Naive B cell (primary cell): ENCODE data around the gene FHL3. TPM values are rescaled to one million over a fixed set of nuclear protein-coding genes. Genes with fewer than 3 reads are reported as not detected.

Experiments used
- ATAC-seq, 2 donors: fragments of 150-1000 bp; cut with Tn5 transposase; 2 replicates each; pipeline ENCODE4 v1.10.0; 2021; ENCODE audit warnings: low read depth in 2 of 2, mild to moderate bottlenecking in 2 of 2, moderate library complexity in 2 of 2
- DNase-seq: peaks from one replicate; pipeline ENCODE4 v3.0.0; 2022
- H3K27ac Mint-ChIP-seq, 6 donors: one replicate each; pipeline ENCODE4 v1.8.0; 2020 to 2022; ENCODE audit warnings: mild to moderate bottlenecking in 6 of 6, mixed read lengths in 6 of 6, moderate library complexity in 5 of 6, inconsistent platforms in 2 of 6
- H3K27me3 Mint-ChIP-seq, 3 donors: one replicate each; pipeline ENCODE4 v1.8.0; 2021 to 2022; ENCODE audit warnings: mixed read lengths in 3 of 3, mild to moderate bottlenecking in 1 of 3
- H3K36me3 Mint-ChIP-seq, 2 donors: one replicate each; pipeline ENCODE4 v1.8.0; 2020 to 2022; ENCODE audit warnings: mixed read lengths in 2 of 2, inconsistent platforms in 1 of 2, mild to moderate bottlenecking in 1 of 2
- H3K4me1 Mint-ChIP-seq, 3 donors: one replicate each; pipeline ENCODE4 v1.8.0; 2020 to 2022; ENCODE audit warnings: mixed read lengths in 3 of 3, inconsistent platforms in 1 of 3, mild to moderate bottlenecking in 1 of 3, moderate library complexity in 1 of 3
- H3K4me3 Mint-ChIP-seq, 8 donors: one replicate each; pipeline ENCODE4 v1.8.0; 2020 to 2022; ENCODE audit warnings: mild to moderate bottlenecking in 8 of 8, mixed read lengths in 8 of 8, moderate library complexity in 8 of 8, inconsistent platforms in 2 of 8
- H3K9me3 Mint-ChIP-seq, 7 donors: one replicate each; pipeline ENCODE4 v1.8.0; 2020 to 2022; ENCODE audit warnings: mixed read lengths in 7 of 7, mild to moderate bottlenecking in 5 of 7, inconsistent platforms in 2 of 7, moderate library complexity in 1 of 7
- polyA plus RNA-seq, 6 donors: library from polyadenylated mRNA; unstranded; fragments of 300-500 nt; fragmentation: Illumina TruSeq; gene quantifications; one replicate each; pipeline ENCODE4 v1.2.3, GENCODE V29; 2021; ENCODE audit warnings: low read depth in 6 of 6

FHL3 gene
- polyA plus RNA-seq, 6 donors from 2014 or later, result 0.88 to 5.1 (median 1.8) TPM

DNA sequence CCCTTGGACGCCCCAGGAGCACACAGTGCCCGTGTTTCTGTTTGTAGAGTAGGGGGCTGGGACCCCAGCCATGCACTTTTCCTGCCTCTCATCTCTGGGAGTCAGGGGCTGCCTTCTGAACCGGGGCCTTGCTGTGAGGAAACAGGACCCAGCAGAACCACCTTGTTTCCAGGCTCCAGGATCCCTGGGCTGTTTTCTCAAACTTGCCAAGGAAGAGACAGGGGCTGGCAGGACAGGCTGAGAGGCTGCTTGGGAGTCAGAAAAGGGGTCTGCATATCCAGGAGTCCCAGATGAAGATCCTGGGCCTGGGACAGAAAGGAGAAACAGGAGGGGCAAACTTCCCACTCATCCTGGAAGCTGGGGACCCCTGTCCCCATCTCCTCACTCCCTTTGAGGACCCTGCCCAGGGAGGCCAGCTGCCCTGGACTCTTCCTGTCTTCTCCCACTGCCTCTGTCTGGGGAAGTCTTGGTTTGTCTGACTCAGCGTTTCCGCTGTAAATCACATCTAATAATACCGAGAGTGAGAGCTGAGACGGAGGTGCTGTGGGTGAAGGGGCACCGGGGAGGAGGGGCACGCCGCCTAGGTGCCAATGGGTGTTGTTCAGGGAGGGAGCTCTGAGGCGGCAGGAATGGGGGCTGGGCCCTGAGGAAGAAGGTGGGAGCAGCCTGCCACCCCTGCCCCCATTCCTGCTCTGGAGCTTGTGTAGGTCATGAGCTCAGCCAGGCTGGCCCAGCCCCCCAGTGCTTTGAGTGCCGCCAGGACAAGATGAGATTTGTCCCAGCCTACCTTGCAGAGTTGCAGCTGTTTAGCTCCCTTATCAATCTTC is 24.6 kb upstream of the FHL3 start:
- no peak for ATAC-seq
- H3K9me3 Mint-ChIP-seq, result no peaks in the 10 kb centered on the region
- no peak overlapping the region for H3K4me3 Mint-ChIP-seq
- no peak for DNase-seq
- no peaks in the 10 kb centered on the region for H3K36me3 Mint-ChIP-seq
- H3K4me1 Mint-ChIP-seq, result peaks cover 10 to 17% (median 13%) of the 10 kb centered on the region in 3 donors
- peaks cover 6 to 24% (median 18%) of the 10 kb centered on the region in 3 donors for H3K27me3 Mint-ChIP-seq
- H3K27ac Mint-ChIP-seq, result no peak overlapping the region

DNA sequence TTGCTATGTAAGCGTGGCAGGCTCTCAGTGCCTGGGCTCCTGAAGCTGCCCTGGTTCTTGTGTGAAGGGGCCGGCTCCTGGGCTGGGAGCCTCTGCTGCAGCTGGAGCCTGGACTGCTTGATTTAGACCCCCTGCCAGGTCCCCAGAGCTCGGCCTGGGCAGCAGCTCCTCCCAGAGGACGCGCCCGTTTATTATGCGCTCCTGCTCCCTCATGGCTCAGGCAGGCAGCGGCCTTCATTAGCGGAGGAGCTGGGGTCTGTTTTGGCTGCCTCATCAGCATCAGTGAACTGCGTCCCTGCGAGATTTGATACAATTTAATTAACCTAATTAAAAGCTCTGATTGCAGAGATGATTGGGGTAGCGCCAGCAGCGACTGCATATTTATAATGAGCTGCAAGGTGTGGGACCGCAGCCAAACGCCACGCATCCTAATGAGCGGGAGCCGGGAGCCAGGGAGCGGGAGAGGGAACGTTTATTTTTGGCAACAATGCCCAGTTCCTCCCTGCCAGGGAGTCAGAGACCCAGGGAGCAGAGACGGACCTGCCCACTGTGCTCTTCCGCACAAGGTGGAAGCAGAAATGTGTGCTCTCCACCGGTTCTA is 23.9 kb upstream of the FHL3 start:
- no peaks in the 10 kb centered on the region for H3K36me3 Mint-ChIP-seq
- ATAC-seq, result no peak
- H3K4me1 Mint-ChIP-seq, result peaks cover 10 to 17% (median 13%) of the 10 kb centered on the region in 3 donors
- no peak overlapping the region for H3K27ac Mint-ChIP-seq
- no peak overlapping the region for H3K4me3 Mint-ChIP-seq
- H3K9me3 Mint-ChIP-seq, result no peaks in the 10 kb centered on the region
- DNase-seq, result no peak
- peaks cover 6 to 21% (median 14%) of the 10 kb centered on the region in 3 donors for H3K27me3 Mint-ChIP-seq

DNA sequence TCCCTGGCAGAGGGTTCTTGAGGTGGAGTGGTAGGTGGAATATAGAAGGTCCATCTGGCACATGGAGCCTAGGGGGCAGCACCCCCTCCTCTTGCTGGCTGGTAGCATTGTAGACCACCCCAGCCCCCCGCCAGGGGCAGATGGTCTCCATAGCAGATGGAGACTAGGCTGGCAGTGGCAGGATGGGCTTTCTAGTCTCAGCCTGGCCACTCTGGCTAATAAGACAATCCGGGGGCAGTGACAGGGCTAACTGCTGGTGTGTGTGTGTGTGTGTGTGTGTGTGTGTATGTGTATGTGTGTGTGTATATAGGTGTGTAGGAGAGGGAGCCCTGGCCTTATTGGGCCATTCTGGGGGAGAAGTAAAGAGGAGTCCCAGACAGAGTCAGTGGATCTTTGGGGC is 23.4 kb upstream of the FHL3 start:
- H3K4me1 Mint-ChIP-seq, result peaks cover 10 to 17% (median 13%) of the 10 kb centered on the region in 3 donors
- no peak overlapping the region for H3K4me3 Mint-ChIP-seq
- no peak overlapping the region for H3K27ac Mint-ChIP-seq
- no peak for ATAC-seq
- peaks cover 0 to 5% of the 10 kb centered on the region in 2 donors for H3K36me3 Mint-ChIP-seq
- H3K9me3 Mint-ChIP-seq, result no peaks in the 10 kb centered on the region
- peaks cover 6 to 16% (median 9%) of the 10 kb centered on the region in 3 donors for H3K27me3 Mint-ChIP-seq
- DNase-seq, result no peak

DNA sequence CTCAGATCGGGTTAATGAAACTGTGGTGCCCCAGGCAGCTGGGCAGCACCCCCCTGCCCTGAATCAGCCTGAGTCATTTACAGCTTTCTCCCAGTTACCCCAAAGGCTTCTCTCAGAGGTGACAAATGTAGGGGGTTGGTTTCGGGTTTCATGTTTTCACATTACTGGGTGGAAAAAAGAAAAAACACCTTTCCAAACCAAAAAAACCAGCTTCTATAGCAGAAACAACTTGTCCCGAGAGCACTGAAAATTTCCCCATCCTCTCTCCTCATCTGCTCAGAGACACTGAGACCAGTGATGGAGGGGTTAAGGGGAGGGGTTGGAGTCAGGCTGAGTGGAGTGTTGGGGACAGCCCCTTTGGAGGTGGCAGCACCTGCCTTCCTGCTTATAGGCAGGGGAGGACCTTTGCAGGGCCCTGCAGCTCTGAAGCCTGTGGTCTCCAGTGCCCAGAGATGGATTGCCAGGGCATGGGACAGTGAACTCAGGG is 22.8 kb upstream of the FHL3 start:
- peaks cover 10 to 17% (median 13%) of the 10 kb centered on the region in 3 donors for H3K4me1 Mint-ChIP-seq
- peaks cover under 1 to 6% of the 10 kb centered on the region in 2 donors for H3K36me3 Mint-ChIP-seq
- H3K27ac Mint-ChIP-seq, result no peak overlapping the region
- peaks cover 6 to 14% (median 8%) of the 10 kb centered on the region in 3 donors for H3K27me3 Mint-ChIP-seq
- H3K4me3 Mint-ChIP-seq, result no peak overlapping the region
- DNase-seq (no peak), ATAC-seq (peak in 1 of 2 donors; percentile 35)
- no peaks in the 10 kb centered on the region for H3K9me3 Mint-ChIP-seq

DNA sequence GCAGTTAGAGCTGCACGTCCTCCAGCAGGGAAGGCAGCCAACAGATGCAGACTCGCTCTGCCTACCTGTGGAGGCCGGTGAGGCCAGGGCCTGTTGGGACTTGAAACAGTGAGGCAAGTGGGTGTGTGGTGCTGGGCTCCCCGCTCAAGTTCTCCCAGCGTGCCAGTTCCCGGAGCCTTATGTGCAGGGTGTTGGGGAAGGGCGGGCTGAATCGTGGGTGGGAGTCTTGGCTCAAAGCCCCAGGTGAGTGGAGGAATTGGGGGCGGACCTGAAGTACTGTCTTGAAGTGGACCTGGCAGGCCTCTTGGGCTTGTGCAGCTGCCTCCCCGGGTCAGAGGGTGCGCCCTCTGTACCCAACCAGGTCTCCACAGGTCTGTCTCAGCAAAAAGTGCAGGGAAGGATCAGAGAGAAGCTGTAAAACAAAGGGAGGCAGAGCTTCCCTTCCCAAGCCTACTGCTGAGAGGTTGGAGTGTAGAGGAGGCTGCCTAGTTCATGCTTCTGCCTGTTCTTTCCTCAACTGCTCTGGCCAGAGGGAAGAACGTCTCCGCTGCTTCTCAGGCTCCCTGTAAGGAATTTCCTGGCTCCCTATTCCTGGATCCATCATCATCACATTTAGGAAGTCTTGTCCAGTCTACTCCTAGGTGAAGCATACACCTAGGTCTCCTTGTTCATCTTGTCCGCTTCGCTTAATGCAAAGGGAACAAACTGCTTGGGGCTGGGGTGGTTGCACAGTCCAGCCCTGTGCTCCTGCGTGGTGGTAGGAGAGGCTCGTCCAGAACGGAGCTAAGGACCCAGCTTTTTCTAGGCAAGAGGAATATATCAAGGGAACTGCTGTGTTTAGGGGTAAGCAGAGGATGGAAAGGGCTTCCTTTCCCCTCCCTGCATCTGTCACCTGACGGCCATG is 22.1 kb upstream of the FHL3 start:
- no peak for DNase-seq
- Mint-ChIP-seq H3K36me3 (peaks cover 7 to 11% of the 10 kb centered on the region in 2 donors), H3K4me3 (no peak overlapping the region), H3K9me3 (no peaks in the 10 kb centered on the region), H3K27ac (no peak overlapping the region), H3K27me3 (peaks cover 6 to 14% (median 8%) of the 10 kb centered on the region in 3 donors), H3K4me1 (peaks cover 10 to 17% (median 13%) of the 10 kb centered on the region in 3 donors)
- no peak for ATAC-seq

DNA sequence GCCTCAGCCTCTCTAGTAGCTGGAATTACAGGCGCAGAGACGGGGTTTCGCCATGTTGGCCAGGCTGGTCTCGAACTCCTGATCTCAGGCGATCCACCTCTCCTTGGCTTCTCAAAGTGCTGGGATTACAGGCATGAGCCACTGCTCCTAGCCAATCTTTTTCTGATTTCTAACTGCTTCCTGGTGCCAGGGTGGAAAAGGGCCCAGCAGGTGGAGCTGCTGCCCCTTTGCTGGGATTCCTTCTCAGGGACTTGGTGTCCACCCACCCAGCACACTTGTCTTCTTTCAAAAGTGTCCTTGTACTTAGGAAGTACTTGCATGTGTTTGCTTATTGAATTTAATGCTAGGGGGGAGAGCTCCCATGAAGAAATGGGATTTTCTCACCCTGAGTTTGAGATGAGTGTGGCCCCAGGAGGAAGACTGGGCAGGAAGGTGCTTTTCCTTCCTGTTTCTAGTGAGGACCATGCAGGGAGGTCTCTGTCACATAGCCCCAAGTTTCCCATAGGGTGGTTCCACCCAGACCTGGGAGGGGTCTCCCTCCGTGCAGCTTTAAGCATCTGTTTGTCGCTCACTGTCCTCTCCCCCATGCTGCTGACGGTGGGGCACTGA is 21.4 kb upstream of the FHL3 start:
- H3K4me1 Mint-ChIP-seq, result peaks cover 10 to 17% (median 13%) of the 10 kb centered on the region in 3 donors
- peaks cover 12 to 17% of the 10 kb centered on the region in 2 donors for H3K36me3 Mint-ChIP-seq
- no peak overlapping the region for H3K4me3 Mint-ChIP-seq
- H3K9me3 Mint-ChIP-seq, result no peaks in the 10 kb centered on the region
- no peak for ATAC-seq
- DNase-seq, result no peak
- peak overlapping the region in 4 of 6 donors; percentile 36 to 58 (median 46) for H3K27ac Mint-ChIP-seq
- peaks cover 4 to 12% (median 5%) of the 10 kb centered on the region in 3 donors for H3K27me3 Mint-ChIP-seq

DNA sequence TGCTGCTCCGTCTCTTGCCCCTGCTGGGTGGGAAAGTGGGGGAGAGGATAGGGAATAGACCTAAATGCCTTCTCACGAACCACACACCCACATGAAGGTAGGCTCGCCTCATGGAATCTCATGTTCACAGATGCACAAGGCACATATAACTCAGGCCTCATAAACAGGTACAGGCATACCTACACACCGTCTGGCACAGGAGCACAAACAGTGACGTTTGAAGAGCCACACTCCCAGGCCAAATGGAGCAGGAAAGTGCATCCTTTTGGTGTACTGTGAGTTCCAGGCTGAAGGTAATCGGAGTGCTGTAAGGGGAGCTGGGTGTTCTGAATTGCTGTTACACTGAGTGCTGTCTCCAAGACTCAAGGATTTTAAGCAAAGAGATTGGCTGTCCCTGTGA is 20.4 kb upstream of the FHL3 start:
- H3K36me3 Mint-ChIP-seq, result peaks cover 12 to 17% of the 10 kb centered on the region in 2 donors
- DNase-seq, result no peak

DNA sequence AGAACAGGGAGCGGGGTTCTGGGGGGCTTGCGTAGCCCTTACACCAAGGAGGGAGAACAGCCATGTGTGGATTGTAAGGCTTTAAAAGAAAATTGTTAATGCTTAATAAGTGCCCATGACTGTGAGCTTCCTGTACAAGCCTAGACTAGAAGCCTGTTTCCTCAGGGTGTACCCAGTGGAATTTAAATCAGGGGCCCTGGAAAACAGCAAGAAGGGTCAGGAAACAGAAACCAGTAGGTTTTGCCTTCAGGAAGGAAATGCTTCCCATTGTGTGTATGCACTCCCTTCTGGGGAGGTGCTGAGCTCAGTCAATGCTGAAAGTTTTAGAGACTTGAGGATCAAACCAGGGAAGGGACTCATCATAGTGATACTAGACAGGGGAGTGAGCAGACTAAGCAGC is 19.9 kb upstream of the FHL3 start:
- Mint-ChIP-seq H3K9me3 (no peaks in the 10 kb centered on the region), H3K27ac (no peak overlapping the region), H3K36me3 (peaks cover 12 to 17% of the 10 kb centered on the region in 2 donors), H3K4me3 (no peak overlapping the region), H3K27me3 (no peaks in the 10 kb centered on the region), H3K4me1 (peaks cover 7 to 13% (median 10%) of the 10 kb centered on the region in 3 donors)
- DNase-seq (no peak), ATAC-seq (no peak)

More for the DNA sequence above, 20.4 kb upstream of the FHL3 start:
- peaks cover 10 to 17% (median 13%) of the 10 kb centered on the region in 3 donors for H3K4me1 Mint-ChIP-seq
- no peaks in the 10 kb centered on the region for H3K9me3 Mint-ChIP-seq
- H3K27me3 Mint-ChIP-seq, result peaks cover 0 to 1% (median 0%) of the 10 kb centered on the region in 3 donors
- no peak for ATAC-seq
- H3K4me3 Mint-ChIP-seq, result no peak overlapping the region
- peak overlapping the region in 1 of 6 donors; percentile 22 for H3K27ac Mint-ChIP-seq

DNA sequence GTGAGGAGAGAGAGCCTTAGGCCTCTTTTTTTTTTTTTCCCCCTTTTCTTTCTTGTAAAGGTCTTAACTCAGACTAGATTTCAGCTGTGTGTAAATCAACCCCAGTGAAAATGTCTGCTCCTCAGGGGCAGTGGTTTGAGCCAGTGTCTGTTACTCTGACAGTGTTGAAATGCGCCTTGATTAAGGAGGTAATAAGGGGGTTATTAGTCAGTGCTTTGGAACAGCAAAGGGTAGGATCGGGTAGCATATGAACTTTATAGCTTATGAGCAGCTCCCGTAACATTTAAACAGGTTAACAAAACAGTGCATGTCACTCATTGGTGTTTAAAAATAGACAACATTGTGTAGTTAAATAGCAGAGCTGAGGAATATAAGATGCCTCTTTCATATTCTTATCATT is 17.5 kb upstream of the FHL3 start:
- ATAC-seq (no peak), DNase-seq (no peak)
- no peaks in the 10 kb centered on the region for H3K27me3 Mint-ChIP-seq
- H3K9me3 Mint-ChIP-seq, result no peaks in the 10 kb centered on the region
- H3K27ac Mint-ChIP-seq, result no peak overlapping the region
- H3K4me1 Mint-ChIP-seq, result peaks cover 3 to 12% (median 7%) of the 10 kb centered on the region in 3 donors
- no peak overlapping the region for H3K4me3 Mint-ChIP-seq
- H3K36me3 Mint-ChIP-seq, result peaks cover 12 to 17% of the 10 kb centered on the region in 2 donors

DNA sequence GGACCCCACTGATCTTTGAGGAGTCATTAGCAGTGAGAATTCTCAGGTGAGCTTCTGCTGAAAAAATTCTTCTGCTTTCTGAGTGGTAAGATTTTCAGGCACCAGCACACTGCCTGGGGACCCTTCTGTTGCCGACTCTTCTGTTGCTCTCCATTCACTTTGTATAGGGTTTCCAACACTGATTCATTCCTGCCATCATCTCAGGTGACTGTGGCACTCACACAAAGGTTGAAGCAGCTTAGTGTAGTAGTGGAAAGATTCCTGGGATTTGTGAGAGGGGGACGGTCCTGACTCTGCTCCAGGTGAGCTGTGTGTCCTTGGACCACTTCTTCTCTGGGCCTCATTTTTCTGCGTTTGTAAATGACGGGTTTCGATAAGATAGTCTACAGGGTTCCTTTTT is 16.7 kb upstream of the FHL3 start:
- ATAC-seq (no peak), DNase-seq (no peak)
- H3K27me3 Mint-ChIP-seq, result no peaks in the 10 kb centered on the region
- peak overlapping the region in 1 of 6 donors; percentile 60 for H3K27ac Mint-ChIP-seq
- no peaks in the 10 kb centered on the region for H3K9me3 Mint-ChIP-seq
- H3K4me1 Mint-ChIP-seq, result peaks cover 3 to 12% (median 6%) of the 10 kb centered on the region in 3 donors
- H3K4me3 Mint-ChIP-seq, result no peak overlapping the region
- H3K36me3 Mint-ChIP-seq, result peaks cover 12 to 17% of the 10 kb centered on the region in 2 donors

DNA sequence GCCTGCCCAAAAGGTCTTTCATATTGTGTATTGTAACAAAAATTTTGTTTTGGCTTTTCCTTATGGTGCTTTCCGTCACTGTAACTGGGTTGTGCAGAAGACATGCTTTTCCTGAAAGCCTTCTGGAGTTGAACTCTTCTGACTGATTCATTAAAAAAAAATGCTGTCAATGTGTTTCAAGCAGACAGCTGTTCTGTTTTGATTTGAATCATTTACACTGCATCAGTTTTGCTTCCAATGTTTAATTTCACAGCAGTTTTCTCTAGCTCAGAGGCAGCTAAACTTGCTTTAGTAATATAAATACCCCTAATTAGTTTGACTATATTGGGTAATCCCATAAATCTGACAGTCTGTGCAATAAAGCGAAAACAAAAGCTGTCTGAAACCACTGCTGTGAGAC is 15.1 kb upstream of the FHL3 start:
- Mint-ChIP-seq H3K27me3 (no peaks in the 10 kb centered on the region), H3K4me1 (peaks cover 0 to 7% (median 2%) of the 10 kb centered on the region in 3 donors), H3K9me3 (no peaks in the 10 kb centered on the region), H3K27ac (no peak overlapping the region), H3K36me3 (peaks cover 12 to 17% of the 10 kb centered on the region in 2 donors), H3K4me3 (no peak overlapping the region)
- ATAC-seq (no peak), DNase-seq (no peak)

DNA sequence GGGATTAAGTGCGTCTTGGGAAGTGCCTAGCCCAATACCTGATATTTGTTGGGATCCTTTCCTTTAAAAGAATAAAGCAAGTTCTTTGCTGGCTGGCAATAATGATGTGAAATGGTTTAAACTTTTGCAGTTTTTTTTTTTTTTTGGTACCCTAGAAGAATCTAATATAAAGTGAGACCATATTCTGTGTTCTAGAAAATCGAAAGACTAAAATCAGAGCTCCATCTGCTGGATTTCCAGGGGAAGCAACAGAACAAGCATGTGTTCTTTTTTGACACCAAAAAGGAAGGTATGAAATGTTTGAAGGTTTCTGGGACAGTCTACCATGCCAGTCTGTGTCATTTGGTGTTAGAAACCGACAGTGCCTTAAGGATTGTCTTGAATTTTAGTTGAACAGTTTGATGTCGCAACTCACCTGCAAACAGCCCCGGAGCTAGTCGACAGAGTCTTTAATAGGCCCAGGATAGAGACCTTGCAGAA is 13.6 kb upstream of the FHL3 start:
- Mint-ChIP-seq H3K4me1 (peaks cover 4 to 12% (median 11%) of the 10 kb centered on the region in 3 donors), H3K27me3 (no peaks in the 10 kb centered on the region), H3K4me3 (peak overlapping the region in 1 of 8 donors; percentile 41), H3K36me3 (peaks cover 12 to 14% of the 10 kb centered on the region in 2 donors), H3K9me3 (no peaks in the 10 kb centered on the region), H3K27ac (no peak overlapping the region)
- no peak for DNase-seq
- ATAC-seq, result peak; percentile 30 to 39
